Activated T-helper 1 cell treated with anti-CD3 and anti-CD28 coated beads, Interleukin-2, amount 50 U/mL, for 16 hours (primary cell): Measurements from ENCODE around the gene DDX20.

Experiments used
- DNase-seq, 2 donors: peaks; one replicate each; pipeline ENCODE4 v3.0.0-alpha.2; 2020; ENCODE audit warnings: low read depth in 1 of 2, low spot score in 1 of 2

DDX20 gene, protein sequence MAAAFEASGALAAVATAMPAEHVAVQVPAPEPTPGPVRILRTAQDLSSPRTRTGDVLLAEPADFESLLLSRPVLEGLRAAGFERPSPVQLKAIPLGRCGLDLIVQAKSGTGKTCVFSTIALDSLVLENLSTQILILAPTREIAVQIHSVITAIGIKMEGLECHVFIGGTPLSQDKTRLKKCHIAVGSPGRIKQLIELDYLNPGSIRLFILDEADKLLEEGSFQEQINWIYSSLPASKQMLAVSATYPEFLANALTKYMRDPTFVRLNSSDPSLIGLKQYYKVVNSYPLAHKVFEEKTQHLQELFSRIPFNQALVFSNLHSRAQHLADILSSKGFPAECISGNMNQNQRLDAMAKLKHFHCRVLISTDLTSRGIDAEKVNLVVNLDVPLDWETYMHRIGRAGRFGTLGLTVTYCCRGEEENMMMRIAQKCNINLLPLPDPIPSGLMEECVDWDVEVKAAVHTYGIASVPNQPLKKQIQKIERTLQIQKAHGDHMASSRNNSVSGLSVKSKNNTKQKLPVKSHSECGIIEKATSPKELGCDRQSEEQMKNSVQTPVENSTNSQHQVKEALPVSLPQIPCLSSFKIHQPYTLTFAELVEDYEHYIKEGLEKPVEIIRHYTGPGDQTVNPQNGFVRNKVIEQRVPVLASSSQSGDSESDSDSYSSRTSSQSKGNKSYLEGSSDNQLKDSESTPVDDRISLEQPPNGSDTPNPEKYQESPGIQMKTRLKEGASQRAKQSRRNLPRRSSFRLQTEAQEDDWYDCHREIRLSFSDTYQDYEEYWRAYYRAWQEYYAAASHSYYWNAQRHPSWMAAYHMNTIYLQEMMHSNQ

DNA sequence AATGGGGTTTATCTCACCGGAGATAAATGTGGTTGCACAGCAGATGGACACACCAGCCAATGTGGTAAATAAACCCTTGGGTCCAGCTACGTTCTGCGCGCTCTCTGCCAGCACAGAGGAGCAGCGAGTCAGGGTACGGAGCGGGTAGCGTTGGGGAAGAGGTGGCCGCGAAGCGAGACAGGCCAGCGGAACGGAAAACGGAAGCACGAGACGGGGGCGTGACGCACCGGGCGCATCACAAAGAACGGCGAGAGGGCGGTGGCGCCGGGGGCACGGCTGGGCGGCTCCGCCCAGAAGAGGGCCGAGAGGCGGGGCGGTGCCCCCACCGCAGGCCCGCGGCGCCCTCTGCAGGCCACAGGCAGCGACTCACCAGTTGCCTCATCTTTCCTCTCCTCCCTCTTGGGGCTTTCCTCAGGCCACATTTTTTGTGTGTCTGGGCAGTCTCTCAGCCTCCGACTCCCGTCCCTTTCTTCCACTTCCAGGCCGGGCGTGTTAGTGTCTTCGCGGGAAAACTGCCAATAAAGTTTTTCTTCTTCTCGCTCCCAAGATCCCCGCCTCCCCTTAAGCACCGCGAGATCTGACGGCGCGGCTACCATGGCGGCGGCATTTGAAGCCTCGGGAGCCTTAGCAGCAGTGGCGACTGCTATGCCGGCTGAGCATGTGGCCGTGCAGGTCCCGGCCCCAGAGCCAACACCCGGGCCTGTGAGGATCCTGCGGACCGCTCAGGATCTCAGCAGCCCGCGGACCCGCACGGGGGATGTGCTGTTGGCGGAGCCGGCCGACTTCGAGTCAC lies at the start of gene DDX20:
Gene DDX20 (plus strand): TSS at position 571 of the 793 bp plus-strand sequence. CDS start 24 bp downstream, at position 595.
- peak; percentile 82 to 89 for DNase-seq

DNA sequence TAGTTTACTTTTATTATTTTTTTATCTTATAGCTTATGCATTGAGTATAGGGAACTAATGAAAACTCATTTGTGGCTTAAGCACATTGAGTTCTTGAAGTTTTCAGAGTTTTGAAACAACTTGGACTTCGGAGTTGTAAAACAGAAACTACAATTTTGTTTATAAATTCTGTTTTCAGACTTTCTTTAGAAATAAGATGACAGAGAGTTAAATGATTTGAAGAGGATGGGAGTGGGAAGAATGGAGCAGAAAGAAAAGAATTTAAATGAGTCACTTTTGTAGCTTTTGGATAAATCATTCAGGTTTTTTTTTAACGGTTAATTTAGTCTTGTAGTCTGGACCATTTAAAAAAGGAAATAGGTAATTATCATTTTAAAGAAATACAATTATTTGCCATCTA lies 48.8 kb upstream of the DDX20 start:
- DNase-seq: no peak

DNA sequence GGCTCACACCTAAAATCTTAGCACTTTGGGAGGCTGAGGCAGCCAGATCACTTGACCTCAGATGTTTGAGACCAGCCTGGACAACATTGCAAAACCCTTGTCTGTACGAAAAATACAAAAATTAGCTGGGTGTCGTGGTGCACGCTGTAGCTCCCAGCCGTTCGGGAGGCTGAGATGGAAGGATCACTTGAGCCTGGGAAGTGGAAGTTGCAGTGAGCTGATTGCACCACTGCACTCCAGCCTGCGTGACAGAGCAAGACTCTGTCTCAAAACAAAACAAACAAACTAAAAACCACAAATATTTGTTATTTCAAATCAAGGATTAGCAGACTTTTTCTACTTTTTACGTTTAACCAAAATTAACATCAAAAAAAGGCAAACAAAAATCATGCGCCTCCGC lies 47.8 kb upstream of the DDX20 start:
- DNase-seq: no peak

DNA sequence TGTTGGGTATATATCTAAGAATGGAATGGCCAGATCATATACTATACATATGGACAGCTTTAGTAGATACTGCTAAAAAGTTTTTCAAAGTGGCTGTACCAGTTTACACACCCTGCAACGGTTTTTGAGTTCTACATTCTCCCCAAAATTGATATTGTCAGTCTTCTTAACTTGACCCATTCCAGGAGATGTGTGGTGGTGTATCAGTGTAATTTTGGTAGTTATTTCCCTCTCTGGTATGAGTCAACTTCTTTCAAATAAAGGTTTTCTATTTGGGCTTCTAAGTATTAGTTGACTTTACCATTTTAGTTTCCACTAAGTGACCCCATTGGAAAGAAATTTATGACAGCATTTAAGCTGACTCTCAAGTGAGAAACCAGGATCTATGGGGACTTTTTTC lies 45.7 kb upstream of the DDX20 start:
- DNase-seq: no peak

DNA sequence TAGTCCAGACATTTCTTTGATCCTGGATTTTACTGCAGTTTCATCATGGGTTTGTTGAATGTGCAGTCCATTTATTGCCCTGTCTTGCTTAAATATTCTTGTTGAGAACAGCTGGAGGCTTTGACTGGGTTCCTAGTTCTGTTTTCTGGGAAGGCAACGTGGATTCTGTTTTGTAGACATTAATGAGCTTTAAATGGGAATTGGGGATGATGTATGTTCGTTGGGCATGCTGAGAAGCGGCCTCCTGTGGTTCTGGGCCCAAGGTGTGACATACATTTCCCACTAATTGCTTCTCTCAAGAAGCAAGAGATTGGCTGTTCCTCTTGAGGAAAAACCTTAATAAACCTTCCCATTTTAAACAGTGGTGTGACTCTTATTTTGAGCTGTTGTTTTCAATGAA lies 39.4 kb upstream of the DDX20 start:
- DNase-seq: no peak

DNA sequence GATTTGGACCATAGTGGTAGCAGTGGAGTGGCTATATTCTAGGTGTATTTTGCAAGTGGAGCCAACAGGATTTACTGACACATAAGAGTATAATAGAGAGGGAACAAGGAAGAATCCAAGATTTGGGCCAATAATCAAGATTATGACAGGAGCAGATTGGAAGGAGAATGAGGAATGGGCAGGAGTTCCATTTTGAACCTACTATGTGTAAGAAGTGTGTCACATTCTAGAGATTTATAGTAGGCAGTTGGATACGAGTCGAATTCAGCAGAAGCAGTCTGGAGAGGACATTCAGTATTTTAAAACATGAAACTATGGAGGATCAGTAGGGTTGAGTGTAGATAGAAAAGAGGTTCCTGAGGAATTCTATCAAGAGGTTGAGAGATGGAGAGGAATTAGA lies 38.3 kb upstream of the DDX20 start:
- no peak for DNase-seq

DNA sequence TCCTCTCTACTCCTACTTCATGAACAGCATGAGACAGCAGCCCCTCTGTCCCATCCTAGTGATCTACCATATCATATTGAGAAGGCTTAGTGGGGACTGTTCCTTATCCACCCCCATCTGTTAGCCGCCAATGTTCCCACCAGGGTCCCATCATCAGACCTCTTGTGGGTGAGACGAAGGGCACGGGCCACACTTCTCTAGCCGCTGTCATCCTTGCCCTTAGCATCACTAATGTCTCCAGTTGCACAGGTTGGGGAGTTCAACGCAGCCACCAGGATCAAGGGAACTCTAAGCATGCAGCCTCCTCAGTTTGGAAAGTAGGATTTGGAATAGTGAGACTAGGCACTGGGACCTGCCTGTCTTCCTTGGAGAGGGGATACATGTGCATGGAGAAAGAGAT lies 36.6 kb upstream of the DDX20 start:
- no peak for DNase-seq

DNA sequence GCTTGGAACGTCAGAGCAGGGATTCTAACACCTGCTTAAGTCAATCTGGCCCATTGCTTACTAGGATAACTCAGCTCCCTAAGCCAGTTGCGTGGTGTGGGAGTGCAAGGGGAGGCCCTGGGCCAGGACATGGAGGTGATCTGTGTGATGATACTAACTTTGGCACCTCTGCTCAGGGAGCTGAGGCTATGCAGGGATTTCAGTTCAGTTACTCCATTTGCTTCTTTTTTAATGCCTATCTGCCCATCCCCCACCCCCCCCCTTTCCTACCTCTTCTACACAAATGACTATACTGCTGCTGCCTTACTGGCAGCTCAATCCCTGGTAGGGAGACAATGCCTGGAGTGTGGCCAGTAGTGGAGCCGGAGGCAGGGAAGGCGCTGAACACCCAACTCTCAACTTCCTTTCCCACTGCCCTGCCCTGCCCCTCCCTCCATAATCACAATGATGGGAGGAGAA lies 36.0 kb upstream of the DDX20 start:
- DNase-seq: no peak

DNA sequence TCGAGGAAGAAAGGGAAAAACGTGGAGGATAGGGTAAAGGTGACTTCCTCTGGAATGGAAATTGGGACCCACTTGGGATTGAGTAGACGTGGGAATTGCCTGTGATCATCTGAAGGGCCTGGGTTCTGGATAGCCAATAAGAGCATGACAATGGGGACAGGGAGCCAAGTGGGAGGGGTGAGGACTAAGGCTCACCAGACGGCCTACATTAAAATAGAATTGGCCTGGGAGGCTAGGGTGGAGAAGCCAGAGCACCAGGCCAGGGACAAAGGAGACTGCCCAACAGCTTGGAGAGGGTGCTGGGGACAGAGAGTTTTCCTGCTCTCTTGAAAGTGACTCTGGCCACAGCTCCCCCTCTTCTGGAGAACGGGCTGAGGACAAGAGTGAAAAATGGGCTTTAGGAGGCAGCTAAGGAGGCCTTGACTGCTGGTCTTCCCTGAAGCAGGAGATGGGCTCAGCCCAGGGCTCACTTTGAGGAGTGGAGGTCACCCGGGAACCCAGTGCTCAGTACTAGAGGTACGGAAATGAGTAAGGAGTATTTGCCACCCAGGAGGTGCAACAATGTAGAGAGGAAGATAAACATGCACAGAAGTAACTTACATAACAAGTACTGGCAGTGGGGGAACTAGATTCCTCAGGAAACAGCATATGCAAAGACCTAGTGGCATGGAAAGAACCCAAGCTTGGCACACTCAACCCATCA lies 35.3 kb upstream of the DDX20 start:
- DNase-seq: no peak

DNA sequence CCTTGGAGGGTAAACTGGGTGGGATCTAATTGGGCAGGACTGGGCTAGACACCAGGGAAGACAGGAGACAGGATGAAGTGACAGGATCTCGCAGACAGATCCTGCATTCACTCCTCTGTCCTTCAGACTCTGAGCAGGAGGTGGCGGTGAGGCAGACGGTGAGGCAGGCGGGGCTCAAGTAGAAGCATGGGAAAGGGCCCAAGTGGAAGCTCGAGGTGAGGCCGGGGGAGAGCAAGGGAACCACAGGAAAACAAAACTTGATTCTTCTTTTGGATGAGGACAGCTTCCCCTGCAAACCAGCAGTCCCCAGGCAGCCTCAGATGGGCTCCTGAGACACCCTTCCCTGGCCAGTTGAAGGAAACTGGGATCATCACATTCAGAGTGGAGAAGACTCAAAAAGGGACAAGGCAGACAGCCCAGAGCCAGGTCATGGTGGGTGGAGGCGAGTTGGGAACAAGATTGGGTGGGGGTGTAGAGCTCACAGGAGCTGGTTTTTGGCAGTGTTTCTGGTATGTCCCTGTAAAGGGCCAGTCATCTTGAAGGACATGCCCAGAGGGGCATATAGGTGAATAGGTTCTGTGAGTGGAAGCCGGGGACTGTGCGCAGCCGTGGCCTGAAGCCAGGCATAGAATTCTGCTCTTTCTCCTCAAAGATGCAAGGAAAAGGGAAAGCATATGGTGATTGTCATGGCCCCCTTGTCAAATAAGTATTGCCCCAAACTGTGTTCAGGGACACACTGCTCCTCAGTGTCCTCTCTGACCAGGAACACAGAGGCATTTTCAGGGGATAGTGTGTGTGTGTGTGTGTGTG lies 34.5 kb upstream of the DDX20 start:
- DNase-seq: no peak

DNA sequence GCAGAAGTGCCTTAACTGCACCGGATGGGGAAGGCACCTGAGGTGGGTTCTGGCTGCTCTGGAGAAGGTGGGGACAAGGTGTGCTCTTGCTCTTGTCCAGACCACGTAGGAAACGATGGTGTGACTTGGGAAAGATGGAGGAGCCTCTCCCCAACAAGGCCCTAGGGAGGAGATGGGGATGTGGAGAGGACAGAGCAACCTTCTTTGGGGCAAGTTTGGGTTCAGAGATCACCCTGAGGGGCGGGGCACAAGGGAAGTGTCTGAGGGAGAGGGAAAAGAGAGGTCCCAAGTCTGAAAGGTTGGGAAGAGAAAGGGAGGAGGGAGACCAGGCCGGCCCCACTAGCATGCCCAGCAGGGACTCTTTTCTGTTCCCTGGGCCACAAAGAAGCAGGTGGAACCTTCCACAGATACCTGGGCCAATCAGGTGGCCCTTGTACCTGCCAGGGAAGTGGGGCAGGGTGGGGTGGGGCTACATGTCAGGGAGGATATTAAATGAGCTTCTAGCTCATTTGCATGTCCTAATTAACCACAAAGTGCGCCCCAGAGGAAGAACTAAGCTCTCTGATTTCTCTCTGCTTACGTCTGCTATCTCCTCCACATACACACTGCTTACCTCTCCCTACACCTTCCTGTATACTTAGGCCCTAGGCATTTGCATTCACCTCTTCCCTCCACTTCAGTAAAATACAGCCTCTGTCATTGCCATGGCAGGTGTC lies 32.5 kb upstream of the DDX20 start:
- no peak for DNase-seq

DNA sequence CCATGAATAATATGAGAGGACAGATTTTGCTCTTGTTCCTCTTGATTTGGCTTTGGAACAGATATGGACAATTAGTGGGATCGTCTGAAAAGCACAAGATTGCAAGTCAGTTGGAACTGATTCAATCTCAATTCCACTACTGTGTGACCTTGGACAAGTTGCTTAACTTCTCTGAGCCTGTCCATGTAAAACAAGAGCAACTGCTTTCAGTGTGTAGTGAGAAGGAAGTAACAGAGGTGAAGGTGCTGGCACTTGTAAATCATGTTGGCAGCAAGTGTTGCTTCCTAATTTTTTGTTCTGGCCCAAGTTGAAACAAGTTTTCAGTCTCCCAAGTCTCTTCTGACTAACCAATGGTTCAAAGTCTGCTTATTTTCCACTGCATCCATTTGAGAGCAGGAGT lies 31.8 kb upstream of the DDX20 start:
- no peak for DNase-seq

DNA sequence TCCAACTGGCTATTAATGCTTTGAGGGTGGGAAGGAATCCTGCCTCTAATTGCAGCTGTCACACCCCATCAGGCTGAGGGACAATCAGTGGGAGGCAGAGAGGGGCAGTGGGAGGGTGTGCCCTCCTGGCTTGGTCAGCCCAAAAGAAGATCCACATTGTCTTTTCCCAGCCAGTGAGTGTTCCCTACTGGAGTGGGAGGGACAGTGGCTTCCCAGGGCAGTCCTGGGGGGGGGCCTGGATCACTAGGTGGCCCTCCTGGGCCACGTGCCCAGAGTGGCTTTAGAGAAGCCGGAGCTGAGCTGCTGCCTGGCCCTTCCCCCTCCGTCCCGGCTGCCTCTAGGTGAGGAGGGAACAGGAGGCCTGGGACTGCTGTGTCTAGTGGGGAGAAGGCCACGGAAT lies 30.5 kb upstream of the DDX20 start:
- no peak for DNase-seq

DNA sequence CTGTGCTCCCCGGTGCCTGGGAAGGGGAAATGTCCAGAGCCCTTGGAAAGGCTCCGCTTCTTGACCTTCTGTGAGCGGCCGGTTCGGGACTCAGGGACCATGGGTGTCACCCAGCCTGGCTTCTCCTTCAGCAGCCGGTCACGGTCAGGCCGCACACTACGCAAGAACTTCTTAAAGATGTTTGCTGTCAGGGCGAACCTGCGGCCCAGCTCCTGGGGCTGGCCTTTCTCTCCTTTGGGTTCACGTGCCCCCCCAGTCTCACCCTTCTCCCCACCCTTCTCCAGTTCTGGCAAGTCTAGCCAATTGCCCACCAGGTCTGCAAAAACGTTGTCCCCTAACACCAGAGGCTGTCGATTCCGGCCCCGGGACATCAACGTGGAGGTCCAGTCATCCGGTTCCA lies 28.6 kb upstream of the DDX20 start:
- DNase-seq: no peak

DNA sequence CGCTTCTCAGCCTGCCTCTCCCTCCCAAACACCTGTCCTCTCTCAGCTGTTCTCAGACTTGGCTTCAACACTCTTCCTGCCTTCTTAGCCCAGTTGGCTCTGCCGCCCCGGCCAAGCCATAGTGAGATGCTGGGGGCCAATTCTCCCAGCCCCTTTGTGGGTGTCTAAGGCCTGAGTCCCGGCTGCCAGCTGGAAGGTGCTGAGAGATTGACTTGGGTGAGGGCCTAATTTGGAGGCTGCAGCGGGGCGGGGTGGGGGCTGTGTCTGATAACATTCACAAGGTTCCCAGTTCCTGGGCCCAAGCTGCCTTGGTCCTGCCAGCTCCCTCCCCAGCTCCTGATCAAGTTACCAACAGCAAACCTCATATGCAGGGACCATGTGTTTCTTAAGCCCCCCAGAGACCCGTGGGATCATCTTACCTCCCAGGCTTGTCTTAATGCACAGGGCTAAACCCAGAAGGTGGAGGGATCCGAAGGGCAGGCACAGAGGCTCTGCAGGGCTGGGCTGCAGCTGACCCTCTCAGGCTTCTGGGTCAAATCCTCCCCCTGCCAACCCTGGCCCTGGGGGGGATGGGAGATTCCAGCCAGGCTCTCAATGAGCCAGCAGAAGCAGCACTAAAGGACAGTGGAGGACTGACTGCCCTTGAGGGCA lies 26.3 kb upstream of the DDX20 start:
- no peak for DNase-seq

DNA sequence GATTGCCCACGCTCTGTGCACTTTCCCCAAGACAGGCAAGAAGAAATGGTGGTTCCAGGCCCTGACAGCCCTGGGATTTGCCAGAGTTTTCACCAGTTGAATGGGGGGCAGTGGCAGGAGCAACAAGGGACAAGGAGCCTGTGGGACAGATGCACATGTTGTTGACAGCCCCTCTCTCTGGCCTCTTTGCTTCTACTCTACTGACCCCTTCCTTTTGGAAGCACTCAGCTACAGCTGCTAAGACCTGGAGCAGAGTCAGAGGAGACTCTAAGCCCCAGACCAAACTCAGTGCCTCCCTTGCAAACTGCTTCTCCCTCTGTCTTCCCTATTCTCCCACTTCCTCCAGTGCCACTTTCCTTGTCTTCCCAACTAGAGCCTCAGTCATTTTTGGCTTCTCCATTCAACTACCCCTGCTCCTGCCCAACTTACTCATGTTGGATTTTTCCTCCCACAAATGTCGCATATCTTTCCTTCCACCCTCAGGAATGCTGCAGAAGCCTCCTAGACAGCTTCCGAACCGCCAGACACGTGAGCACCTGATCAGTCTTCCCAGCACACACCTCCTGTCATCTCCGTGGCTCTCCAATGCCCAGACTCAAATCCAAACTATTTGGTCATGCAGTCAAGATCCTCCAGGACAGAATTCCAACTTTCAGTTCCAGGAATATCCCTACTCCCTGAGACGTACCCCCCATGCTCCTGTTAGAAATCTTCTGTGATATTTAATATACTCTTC lies 25.6 kb upstream of the DDX20 start:
- DNase-seq: no peak

DNA sequence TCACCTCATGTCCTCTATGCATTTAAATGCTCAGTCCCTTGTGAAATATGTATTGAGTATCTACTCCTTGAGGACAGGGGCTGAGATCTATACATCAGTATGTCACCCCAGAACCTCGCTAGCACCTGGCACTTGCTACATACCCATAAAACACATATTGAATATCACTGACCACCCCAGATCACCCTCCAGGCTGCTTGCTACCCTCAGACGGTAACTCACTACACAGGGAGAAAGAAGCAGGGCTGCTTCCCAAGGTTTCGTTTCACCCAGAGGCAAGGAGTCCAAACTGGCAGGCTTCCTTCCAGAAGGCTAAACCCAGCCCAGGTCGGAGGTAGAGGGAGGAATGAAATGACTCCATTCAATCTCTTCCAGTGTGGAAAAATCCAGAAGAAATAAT lies 25.0 kb upstream of the DDX20 start:
- no peak for DNase-seq

DNA sequence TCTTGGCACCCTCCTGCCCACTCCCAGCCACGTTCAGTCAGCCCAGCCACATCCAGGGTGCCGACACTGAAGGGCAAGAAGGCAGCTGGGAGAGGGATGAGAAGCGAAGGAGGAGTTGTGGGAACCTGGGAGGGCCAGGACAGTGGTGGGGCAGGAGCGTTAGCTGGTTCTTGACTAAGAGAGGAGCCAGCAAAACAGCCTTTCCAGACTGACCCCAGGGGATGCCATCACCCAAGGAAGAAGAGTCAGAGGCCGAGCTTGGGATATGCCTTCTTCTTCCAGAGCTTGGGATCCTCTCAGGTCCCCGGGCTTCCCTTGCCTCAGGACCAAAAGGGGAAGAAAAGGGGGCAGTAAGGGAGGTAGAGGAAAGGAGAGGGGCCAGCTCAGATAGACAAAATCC lies 23.7 kb upstream of the DDX20 start:
- no peak for DNase-seq
